ENCODE measurements around the gene CROT.
A peak's percentile ranks its signal among the peaks of the same experiment; 100 is the strongest.

Gene CROT

DNA sequence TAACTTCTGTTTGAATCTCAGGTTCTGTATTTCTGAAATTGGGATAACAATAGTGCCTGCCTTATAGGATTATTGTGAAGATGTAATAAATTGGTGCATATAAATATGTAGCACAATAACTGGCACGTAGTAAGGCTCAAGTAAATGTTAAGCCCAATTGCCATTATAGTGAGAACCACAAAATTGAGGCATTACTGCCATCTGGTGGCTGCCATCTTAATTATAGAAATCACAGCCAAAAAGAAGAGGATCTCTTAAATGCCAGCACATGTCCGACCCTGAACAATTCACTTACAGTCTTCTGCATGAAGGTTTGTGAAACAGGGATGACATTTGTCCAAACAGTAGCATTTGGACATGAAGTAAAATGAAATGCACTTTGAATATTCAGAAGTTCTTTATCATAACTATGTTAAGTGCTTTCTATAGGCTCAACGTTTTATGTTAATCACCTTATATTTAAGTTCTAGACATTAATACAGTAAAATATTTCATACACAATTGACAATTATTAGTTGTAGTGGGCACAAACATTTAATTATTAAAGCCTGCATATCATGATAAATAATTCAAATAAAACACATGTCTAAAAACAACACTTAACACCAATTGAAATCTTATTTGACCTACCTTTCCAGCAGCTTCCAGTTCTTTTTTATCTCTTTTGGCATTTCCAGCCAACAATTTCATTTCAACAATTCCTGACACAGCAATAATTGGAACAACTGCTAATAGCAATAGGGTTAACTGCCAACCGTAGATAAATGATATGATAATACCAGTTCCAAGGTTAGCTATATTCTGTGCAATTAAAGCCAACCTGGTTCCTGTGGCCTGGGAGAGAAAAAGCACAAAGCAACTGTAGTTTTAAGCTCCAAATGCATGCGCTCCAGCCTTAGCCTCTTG is 71.5 kb downstream of the CROT start:
- DNase-seq (ENCODE audit: low read depth) = peak; percentile 1

DNA sequence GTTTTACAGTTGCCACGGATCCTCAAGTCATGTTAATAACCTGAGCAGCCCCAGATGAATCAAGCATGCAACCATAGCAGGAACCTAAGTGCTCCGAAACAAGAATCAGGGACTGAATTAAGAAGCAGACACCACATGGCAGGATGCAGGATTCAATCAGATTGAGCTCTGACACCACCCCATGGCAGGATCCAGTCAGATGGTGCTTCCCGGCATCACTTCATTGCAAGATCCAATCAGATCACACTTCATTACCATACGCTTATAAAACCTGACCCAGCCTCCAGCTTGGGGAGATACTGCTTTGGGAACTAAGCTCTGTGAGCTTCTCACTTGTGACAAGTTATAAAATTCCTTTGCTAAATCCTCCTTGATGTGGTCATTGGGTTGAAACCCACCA is 74.7 kb downstream of the CROT start:
- no peak for DNase-seq (ENCODE audit: low read depth)

DNA sequence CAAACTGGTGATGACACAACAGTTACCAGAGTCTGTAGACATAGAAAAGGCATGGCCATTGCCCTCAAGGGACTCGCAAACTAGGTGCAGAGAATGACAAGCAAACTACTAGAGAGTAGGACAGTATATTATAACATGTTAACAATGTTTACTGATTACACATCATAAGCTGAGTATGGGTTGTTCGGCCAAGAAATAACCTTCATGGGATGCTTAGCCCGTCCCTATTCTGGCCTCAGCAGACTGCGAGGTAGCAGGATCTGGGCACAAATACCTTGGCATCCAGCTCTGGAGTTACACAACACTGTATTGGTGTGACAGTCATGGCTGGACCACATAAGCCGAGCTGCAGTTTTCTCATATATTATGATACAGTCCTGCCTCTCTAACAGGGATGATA is 78.6 kb downstream of the CROT start:
- DNase-seq (ENCODE audit: low read depth) = no peak

GRCh38 chr7:87426160-87426559 is 80.7 kb downstream of the CROT start:
- no peak for DNase-seq (ENCODE audit: low read depth)

DNA sequence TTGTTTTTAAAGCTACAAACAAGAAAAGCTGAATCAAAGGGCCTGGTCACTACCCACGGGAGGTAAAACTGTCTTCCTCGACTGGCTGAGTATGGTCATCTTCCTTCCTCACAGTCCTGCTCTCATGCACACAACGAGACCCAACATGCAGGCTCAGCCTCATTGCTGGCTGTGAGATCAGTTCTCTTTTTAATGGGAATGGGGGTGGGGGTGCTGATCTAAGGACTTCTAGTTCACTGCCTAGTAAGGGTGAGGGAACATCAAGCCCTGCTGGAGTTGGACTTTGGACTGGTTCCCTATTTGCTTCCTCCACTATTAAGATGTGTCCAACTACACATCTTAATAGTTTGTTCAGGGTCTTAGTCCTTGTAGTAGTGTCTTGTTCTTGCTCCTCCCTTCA is 81.8 kb downstream of the CROT start:
- no peak for DNase-seq (ENCODE audit: low read depth)

DNA sequence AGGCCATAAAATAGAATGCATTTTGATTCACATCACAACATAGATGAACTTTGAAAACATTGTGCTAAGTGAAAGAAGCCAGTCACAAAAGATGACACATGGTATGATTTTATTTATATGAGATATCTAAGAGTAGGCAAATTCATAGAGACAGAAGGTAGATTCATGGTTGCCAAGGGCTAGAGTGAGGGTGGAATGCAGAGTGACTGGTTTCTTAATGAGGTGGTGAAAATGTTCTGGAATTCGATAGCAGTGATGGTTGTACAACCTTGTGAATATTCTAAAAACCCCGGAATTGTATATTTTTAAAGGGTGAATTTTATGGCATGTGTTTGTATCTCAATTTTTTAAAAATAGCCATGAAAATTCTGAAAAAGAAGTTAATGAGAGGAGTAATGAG is 87.1 kb downstream of the CROT start:
- DNase-seq (ENCODE audit: low read depth) = no peak

DNA sequence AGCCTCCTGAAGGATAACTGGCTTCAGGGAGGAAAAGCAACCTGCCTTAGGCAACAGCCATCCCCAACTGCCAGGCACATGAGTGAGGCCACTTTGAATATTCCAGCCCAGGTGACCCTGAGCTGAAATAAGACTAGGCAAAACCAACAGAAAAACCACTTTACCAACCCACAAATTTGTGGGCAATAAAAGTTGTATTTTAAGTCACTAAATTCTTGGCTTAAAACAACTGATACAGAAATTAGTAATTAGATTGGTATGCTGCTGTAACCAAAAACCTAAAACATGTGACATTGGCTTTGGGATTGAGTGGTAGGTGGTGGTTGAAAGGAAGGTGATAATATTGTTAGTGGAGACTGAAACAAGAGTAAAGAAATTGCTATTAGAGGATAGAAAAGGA is 90.1 kb downstream of the CROT start:
- no peak for DNase-seq (ENCODE audit: low read depth)

- no peak for DNase-seq (ENCODE audit: low read depth)
Observed at GRCh38 chr7:87445897-87446296, 100.4 kb downstream of the CROT start.

GRCh38 chr7:87447116-87447635 is 101.7 kb downstream of the CROT start:
- no peak for DNase-seq (ENCODE audit: low read depth)

- no peak for DNase-seq (ENCODE audit: low read depth)
Observed at GRCh38 chr7:87448388-87448787, 102.9 kb downstream of the CROT start.

All from stimulated activated CD8-positive, alpha-beta memory T cell treated with anti-CD3 and anti-CD28 coated beads, Interleukin-12 subunit alpha, Interleukin-12 subunit beta, amount 100 ng/mL, for 4 hours (primary cell).